ENCODE results near the gene FOXP1.

GRCh38 chr3:71051259-71051595 lies 532.3 kb downstream of the FOXP1 start:
- TF ChIP-seq, protein P1, sequence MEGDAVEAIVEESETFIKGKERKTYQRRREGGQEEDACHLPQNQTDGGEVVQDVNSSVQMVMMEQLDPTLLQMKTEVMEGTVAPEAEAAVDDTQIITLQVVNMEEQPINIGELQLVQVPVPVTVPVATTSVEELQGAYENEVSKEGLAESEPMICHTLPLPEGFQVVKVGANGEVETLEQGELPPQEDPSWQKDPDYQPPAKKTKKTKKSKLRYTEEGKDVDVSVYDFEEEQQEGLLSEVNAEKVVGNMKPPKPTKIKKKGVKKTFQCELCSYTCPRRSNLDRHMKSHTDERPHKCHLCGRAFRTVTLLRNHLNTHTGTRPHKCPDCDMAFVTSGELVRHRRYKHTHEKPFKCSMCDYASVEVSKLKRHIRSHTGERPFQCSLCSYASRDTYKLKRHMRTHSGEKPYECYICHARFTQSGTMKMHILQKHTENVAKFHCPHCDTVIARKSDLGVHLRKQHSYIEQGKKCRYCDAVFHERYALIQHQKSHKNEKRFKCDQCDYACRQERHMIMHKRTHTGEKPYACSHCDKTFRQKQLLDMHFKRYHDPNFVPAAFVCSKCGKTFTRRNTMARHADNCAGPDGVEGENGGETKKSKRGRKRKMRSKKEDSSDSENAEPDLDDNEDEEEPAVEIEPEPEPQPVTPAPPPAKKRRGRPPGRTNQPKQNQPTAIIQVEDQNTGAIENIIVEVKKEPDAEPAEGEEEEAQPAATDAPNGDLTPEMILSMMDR (conservative IDR thresholded peaks at IDR 0.05; ENCODE audit: low read depth, low read length): no peak
- TF ChIP-seq EZH2 (IDR thresholded peaks at IDR 0.05; ENCODE audit: borderline replicate concordance, low read depth, low read length, poor library complexity, severe bottlenecking): no peak
